ENCODE results near the gene BTNL3.

GRCh38 chr5:181042036-181042713 lies 53.5 kb downstream of the BTNL3 start:
- TF ChIP-seq CTCF (IDR thresholded peaks at IDR 0.05) (no peak), POLR2AphosphoS5 (IDR thresholded peaks at IDR 0.05; ENCODE audit: low read depth, low read length) (no peak), EP300 (IDR thresholded peaks at IDR 0.05; ENCODE audit: borderline replicate concordance in 1 of 2, low read depth in 1 of 2, low read length in 1 of 2) (no peak), TEAD4 (IDR thresholded peaks at IDR 0.05; ENCODE audit: borderline replicate concordance, insufficient read depth) (no peak)
